Fibroblast of lung (primary cell): ENCODE results near the gene MBD3L5. TPM values are rescaled to one million over a fixed set of nuclear protein-coding genes. Genes with fewer than 3 reads are reported as not detected.
"Not testable (repeated sequence)": the region's sequence is repeated elsewhere in the genome, so short reads cannot be mapped to it uniquely, and the experiment has no call there.

Source experiments
- DNase-seq, 2 donors: peaks; one replicate each; pipeline versions ENCODE4 v3.0.0 to v3.0.0-alpha.2; 2010; ENCODE audit warnings: low read depth in 2 of 2
- H2AFZ ChIP-seq: 2 replicates; pipeline ENCODE4 v1.5.1; 2012; ENCODE audit warnings: low read length, control low read depth, inconsistent platforms
- H3K27ac ChIP-seq: 2 replicates; pipeline ENCODE4 v1.5.1; 2011; ENCODE audit warnings: low read length, control low read depth; ENCODE audit not compliant: insufficient read depth
- H3K27me3 ChIP-seq: 2 replicates; pipeline ENCODE4 v1.5.1; 2011; ENCODE audit warnings: mild to moderate bottlenecking, low read length; ENCODE audit not compliant: control insufficient read depth, insufficient read depth
- H3K36me3 ChIP-seq: 2 replicates; pipeline ENCODE4 v1.5.1; 2011; ENCODE audit warnings: low read length; ENCODE audit not compliant: control insufficient read depth, insufficient read depth
- H3K4me1 ChIP-seq: 2 replicates; pipeline ENCODE4 v1.5.1; 2011; ENCODE audit warnings: low read length; ENCODE audit not compliant: control insufficient read depth, insufficient read depth; ENCODE audit errors: extremely low read depth
- H3K4me2 ChIP-seq: 2 replicates; pipeline ENCODE4 v1.5.1; 2011; ENCODE audit warnings: low read length, control low read depth; ENCODE audit not compliant: insufficient read depth; ENCODE audit errors: extremely low read depth
- H3K4me3 ChIP-seq, 4 experiments: fragments of 200-600 bp in 1 of 4; sonication (generic) in 1 of 4; replicated peaks in 1 of 4; 2 replicates each; pipeline ENCODE4 v1.5.1; 2011 to 2016; ENCODE audit warnings: low read length in 4 of 4, low read depth in 3 of 4, mild to moderate bottlenecking in 3 of 4, control low read depth in 2 of 4, inconsistent platforms in 1 of 4, mixed read lengths in 1 of 4; ENCODE audit not compliant: insufficient read depth in 1 of 4; ENCODE audit errors: control extremely low read depth in 1 of 4
- H3K79me2 ChIP-seq: 2 replicates; pipeline ENCODE4 v1.5.1; 2012; ENCODE audit warnings: mild to moderate bottlenecking, low read length, inconsistent platforms; ENCODE audit not compliant: control insufficient read depth, insufficient read depth
- H3K9ac ChIP-seq: 2 replicates; pipeline ENCODE4 v1.5.1; 2011; ENCODE audit warnings: mild to moderate bottlenecking, low read length, control low read depth; ENCODE audit not compliant: insufficient read depth
- H3K9me3 ChIP-seq: 2 replicates; pipeline ENCODE4 v1.5.1; 2012; ENCODE audit warnings: low read depth, low read length; ENCODE audit not compliant: control insufficient read depth, insufficient read depth
- H4K20me1 ChIP-seq: 2 replicates; pipeline ENCODE4 v1.5.1; 2011; ENCODE audit warnings: low read length; ENCODE audit not compliant: control insufficient read depth, insufficient read depth; ENCODE audit errors: extremely low read depth
- EZH2 ChIP-seq: IDR thresholded peaks from 2 replicates; pipeline ENCODE4 v1.5.1; 2012; ENCODE audit warnings: low read length, control low read depth, mild to moderate bottlenecking; ENCODE audit errors: missing control alignments
- polyA plus RNA-seq, 2 donors: library from polyadenylated mRNA; depleted of rRNA in 1 of 2; stranded (reverse) in 1 of 2; unstranded in 1 of 2; fragments of >200 nt; gene quantifications; 2 replicates each; pipeline ENCODE4 v1.2.1, GENCODE V29; 2011 to 2012; ENCODE audit warnings: missing spikeins in 1 of 2
- total RNA-seq: library from RNA; depleted of rRNA; stranded (reverse); fragments of >200 nt; gene quantifications from 2 replicates; pipeline ENCODE4 v1.2.1, GENCODE V29; 2014
- TF ChIP-seq, protein P1 (sequence below), 2 donors: IDR thresholded peaks in 1 of 2; conservative IDR thresholded peaks in 1 of 2; 1 replicate in 1 of 2; 2 replicates in 1 of 2; pipeline ENCODE4 v1.5.1; 2011 to 2012; ENCODE audit warnings: low read length in 2 of 2, control low read depth in 1 of 2, inconsistent platforms in 1 of 2, low read depth in 1 of 2, mild to moderate bottlenecking in 1 of 2

Gene MBD3L5
- total and polyA plus RNA-seq, 2 donors (not counting 1 experiment from before 2014, with no cell fraction given) = not detected

DNA sequence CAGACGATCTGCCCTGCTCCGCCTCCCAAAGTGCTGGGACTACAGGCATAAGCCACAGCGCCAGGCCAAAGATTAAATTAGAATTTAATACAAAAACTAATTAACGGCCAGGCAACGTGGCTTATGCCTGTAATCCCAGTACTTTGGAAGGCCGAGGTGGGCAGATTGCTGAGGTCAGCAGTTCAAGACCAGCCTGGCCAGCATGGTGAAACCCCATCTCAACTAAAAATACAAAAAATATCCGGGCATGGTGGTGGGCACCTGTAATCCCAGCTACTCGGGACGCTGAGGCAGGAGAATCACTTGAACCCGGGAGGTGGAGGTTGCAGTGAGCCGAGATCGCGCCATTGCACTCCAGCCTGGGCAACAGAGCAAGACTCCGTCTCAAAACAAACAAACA, 25.3 kb downstream of the MBD3L5 start:
- not testable (repeated sequence) for H3K4me3 ChIP-seq, H3K9me3 ChIP-seq, H3K79me2 ChIP-seq, H3K27me3 ChIP-seq, H2AFZ ChIP-seq, DNase-seq, H3K27ac ChIP-seq, H3K9ac ChIP-seq, H3K36me3 ChIP-seq, H3K4me1 ChIP-seq, H4K20me1 ChIP-seq, H3K4me2 ChIP-seq

DNA sequence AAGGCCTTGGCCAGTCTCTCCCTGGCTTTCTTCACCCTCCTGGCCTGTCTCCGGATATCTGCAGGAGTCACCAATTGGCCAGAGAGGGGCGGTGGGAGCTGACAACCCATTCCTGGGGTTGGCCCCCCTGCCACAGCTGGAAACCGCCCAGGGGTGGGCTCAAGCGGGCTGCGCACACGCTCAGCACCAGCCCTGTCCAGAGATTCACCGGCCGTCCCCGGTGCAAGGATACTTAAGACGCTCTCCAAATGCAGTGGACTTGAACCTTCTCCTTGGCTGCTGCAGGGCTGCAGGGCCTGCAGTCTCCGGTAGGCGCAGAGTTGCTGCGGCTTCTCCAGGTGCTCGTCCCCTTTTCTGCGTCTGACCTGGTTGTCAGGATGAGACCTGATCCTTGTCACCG, 26.0 kb downstream of the MBD3L5 start:
- DNase-seq, H3K9ac ChIP-seq, H3K36me3 ChIP-seq, H3K4me3 ChIP-seq, H3K79me2 ChIP-seq, H3K4me1 ChIP-seq, H4K20me1 ChIP-seq, H3K27me3 ChIP-seq, H3K4me2 ChIP-seq, H2AFZ ChIP-seq, H3K27ac ChIP-seq, H3K9me3 ChIP-seq: not testable (repeated sequence)

- H3K36me3 ChIP-seq, H3K27ac ChIP-seq, H3K4me3 ChIP-seq, H3K9ac ChIP-seq, H3K9me3 ChIP-seq, H3K27me3 ChIP-seq, H2AFZ ChIP-seq, H3K4me1 ChIP-seq, H3K79me2 ChIP-seq, H3K4me2 ChIP-seq, DNase-seq, H4K20me1 ChIP-seq: not testable (repeated sequence)
Measured at GRCh38 chr19:7058576-7058975, 28.2 kb downstream of the MBD3L5 start, which contains the start of gene MBD3L3. Gene MBD3L3 (minus strand): TSS chr19:7058676. CDS start chr19:7058605, 71 bp downstream.

DNA sequence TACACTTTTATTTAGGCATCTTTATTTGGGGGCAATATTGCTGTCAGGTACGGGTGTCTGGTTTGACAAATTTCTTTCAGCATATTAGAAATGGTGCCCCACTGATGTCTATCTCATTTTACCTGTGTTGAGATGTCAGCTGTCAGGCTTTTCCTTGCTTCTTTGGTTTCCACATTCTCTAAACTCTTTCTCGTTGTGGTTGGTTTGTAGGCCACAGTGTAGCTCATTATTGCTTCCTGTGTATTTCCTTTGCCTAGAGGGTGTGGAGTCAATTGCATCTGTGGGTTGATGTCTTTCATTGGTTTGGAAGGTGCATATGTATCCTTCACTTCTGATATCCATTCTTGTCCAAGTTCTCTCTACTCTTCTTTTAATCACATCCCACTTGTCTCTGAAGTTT, 29.6 kb downstream of the MBD3L5 start:
- H4K20me1 ChIP-seq, H3K27me3 ChIP-seq, H3K9me3 ChIP-seq, H3K4me2 ChIP-seq, H3K36me3 ChIP-seq, H3K4me3 ChIP-seq, H3K4me1 ChIP-seq, DNase-seq, H2AFZ ChIP-seq, H3K9ac ChIP-seq, H3K27ac ChIP-seq, H3K79me2 ChIP-seq: not testable (repeated sequence)

DNA sequence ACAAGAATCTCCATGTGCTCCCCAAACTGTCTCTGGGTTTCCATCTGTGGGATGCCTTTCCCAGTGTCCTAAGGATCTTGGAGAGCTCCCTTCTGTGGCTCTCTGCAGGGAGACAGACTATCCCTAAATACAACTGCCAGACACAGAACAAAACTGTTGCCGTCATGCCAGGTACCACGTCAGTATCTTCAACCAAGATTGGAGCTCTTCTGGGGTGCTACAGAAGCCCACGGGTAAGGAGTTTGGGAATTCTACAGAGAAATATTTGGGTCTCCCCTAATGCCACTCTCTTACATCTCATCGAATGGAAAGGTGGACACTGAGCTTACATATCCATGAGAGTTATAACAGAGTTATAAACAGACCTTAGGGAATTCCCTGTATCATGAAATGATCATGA, 33.0 kb downstream of the MBD3L5 start:
- Histone ChIP-seq H3K9me3 (no peaks in the 10 kb centered on the region), H3K4me2 (no peak overlapping the region), H3K27me3 (no peaks in the 10 kb centered on the region), H3K79me2 (no peaks in the 10 kb centered on the region), H3K4me3 (no peak overlapping the region), H4K20me1 (no peaks in the 10 kb centered on the region), H3K36me3 (no peaks in the 10 kb centered on the region), H3K9ac (no peak overlapping the region), H2AFZ (no peak overlapping the region), H3K27ac (no peak overlapping the region), H3K4me1 (no peaks in the 10 kb centered on the region)
- DNase-seq = no peak
- no peak for TF ChIP-seq EZH2
- TF ChIP-seq, protein P1, sequence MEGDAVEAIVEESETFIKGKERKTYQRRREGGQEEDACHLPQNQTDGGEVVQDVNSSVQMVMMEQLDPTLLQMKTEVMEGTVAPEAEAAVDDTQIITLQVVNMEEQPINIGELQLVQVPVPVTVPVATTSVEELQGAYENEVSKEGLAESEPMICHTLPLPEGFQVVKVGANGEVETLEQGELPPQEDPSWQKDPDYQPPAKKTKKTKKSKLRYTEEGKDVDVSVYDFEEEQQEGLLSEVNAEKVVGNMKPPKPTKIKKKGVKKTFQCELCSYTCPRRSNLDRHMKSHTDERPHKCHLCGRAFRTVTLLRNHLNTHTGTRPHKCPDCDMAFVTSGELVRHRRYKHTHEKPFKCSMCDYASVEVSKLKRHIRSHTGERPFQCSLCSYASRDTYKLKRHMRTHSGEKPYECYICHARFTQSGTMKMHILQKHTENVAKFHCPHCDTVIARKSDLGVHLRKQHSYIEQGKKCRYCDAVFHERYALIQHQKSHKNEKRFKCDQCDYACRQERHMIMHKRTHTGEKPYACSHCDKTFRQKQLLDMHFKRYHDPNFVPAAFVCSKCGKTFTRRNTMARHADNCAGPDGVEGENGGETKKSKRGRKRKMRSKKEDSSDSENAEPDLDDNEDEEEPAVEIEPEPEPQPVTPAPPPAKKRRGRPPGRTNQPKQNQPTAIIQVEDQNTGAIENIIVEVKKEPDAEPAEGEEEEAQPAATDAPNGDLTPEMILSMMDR (conservative IDR thresholded peaks at IDR 0.05 in 1 of 2, IDR thresholded peaks at IDR 0.05 in 1 of 2; ENCODE audit: low read depth in 1 of 2, low read length in 2 of 2) = no peak
